GM23338 (cell line): ENCODE results near the gene MAPK8. TPM values are rescaled to one million over a fixed set of nuclear protein-coding genes. Genes with fewer than 3 reads are reported as not detected.
A peak's percentile ranks its signal among the peaks of the same experiment; 100 is the strongest.

Source experiments
- ATAC-seq: fragments of 200-7000 bp; cut with Tn5 transposase; 3 replicates; pipeline ENCODE4 v1.9.1; 2020
- DNase-seq: peaks from one replicate; pipeline ENCODE4 v3.0.0-alpha.2; 2015; ENCODE audit warnings: low spot score
- H2AFZ ChIP-seq: fragments of 200-600 bp; sonication (generic); 2 replicates; pipeline ENCODE4 v1.8.0; 2016; ENCODE audit warnings: antibody characterized with exemption, mild to moderate bottlenecking, moderate library complexity
- H3F3A ChIP-seq: fragments of 200-600 bp; sonication (generic); replicated peaks from 2 replicates; pipeline ENCODE4 v1.8.0; 2017; ENCODE audit warnings: antibody characterized with exemption, mixed run types, low read depth
- H3K27ac ChIP-seq: fragments of 200-600 bp; sonication (generic); 2 replicates; pipeline ENCODE4 v1.6.1; 2016; ENCODE audit warnings: low read depth
- H3K27me3 ChIP-seq: fragments of 200-600 bp; sonication (generic); 2 replicates; pipeline ENCODE4 v1.8.0; 2016; ENCODE audit warnings: mild to moderate bottlenecking, mixed run types, moderate library complexity; ENCODE audit not compliant: insufficient read depth
- H3K36me3 ChIP-seq: fragments of 200-600 bp; sonication (generic); 2 replicates; pipeline ENCODE4 v1.8.0; 2016; ENCODE audit warnings: mild to moderate bottlenecking; ENCODE audit not compliant: insufficient read depth
- H3K4me1 ChIP-seq: fragments of 200-600 bp; sonication (generic); 2 replicates; pipeline ENCODE4 v1.8.0; 2016; ENCODE audit warnings: mild to moderate bottlenecking, moderate library complexity; ENCODE audit not compliant: insufficient read depth
- H3K4me2 ChIP-seq: fragments of 200-600 bp; sonication (generic); 2 replicates; pipeline ENCODE4 v1.7.1; 2017; ENCODE audit warnings: mixed run types
- H3K4me3 ChIP-seq: fragments of 200-600 bp; sonication (generic); 2 replicates; pipeline ENCODE4 v1.6.1; 2016; ENCODE audit warnings: mixed run types
- H3K79me2 ChIP-seq: fragments of 200-600 bp; sonication (generic); replicated peaks from 2 replicates; pipeline ENCODE4 v1.8.0; 2017; ENCODE audit warnings: mild to moderate bottlenecking; ENCODE audit not compliant: insufficient read depth
- H3K9me2 ChIP-seq: fragments of 200-600 bp; sonication (generic); 2 replicates; pipeline ENCODE4 v1.8.0; 2017; ENCODE audit not compliant: insufficient read depth
- H4K20me1 ChIP-seq: fragments of 200-600 bp; sonication (generic); replicated peaks from 2 replicates; pipeline ENCODE4 v1.8.0; 2017; ENCODE audit warnings: mild to moderate bottlenecking; ENCODE audit not compliant: insufficient read depth
- H3K27ac Mint-ChIP-seq: 2 replicates; pipeline ENCODE4 v1.8.0; 2020; ENCODE audit warnings: inconsistent platforms, mild to moderate bottlenecking, moderate library complexity, mixed read lengths
- H3K27me3 Mint-ChIP-seq: 3 replicates; pipeline ENCODE4 v1.8.0; 2022; ENCODE audit warnings: low read depth, mild to moderate bottlenecking, moderate library complexity, mixed read lengths, inconsistent platforms; ENCODE audit not compliant: insufficient read depth, poor library complexity
- H3K36me3 Mint-ChIP-seq: 3 replicates; pipeline ENCODE4 v1.8.0; 2021; ENCODE audit warnings: low read depth, mild to moderate bottlenecking, inconsistent platforms, moderate library complexity, mixed read lengths
- H3K4me1 Mint-ChIP-seq: 3 replicates; pipeline ENCODE4 v1.8.0; 2020; ENCODE audit warnings: mild to moderate bottlenecking, inconsistent platforms, mixed read lengths
- H3K4me3 Mint-ChIP-seq: 3 replicates; pipeline ENCODE4 v1.8.0; 2021; ENCODE audit warnings: moderate library complexity, mild to moderate bottlenecking, inconsistent platforms, mixed read lengths
- H3K9me3 Mint-ChIP-seq: 3 replicates; pipeline ENCODE4 v1.8.0; 2020; ENCODE audit warnings: moderate library complexity, mild to moderate bottlenecking, inconsistent platforms, mixed read lengths
- CREB1 ChIP-seq: fragments of 250-450 bp; sonication (Bioruptor Pico); IDR thresholded peaks from 2 replicates; pipeline ENCODE4 v1.5.0; 2020; ENCODE audit warnings: low read depth, mild to moderate bottlenecking, moderate library complexity
- CTCF ChIP-seq, 2 experiments: fragments of 200-600 bp in 1 of 2; sonication (generic) in 1 of 2; conservative IDR thresholded peaks; 2 replicates each; pipeline versions ENCODE4 v1.5.1 to v1.6.1; 2016 to 2017; ENCODE audit warnings: antibody characterized with exemption in 2 of 2, low read depth in 2 of 2, mild to moderate bottlenecking in 2 of 2, moderate library complexity in 1 of 2
- ETS1 ChIP-seq: IDR thresholded peaks from 2 replicates; pipeline ENCODE4 v1.6.1; 2016; ENCODE audit warnings: antibody characterized with exemption
- EZH2phosphoT487 ChIP-seq: fragments of 200-600 bp; sonication (generic); IDR thresholded peaks from one replicate; pipeline ENCODE4 v1.8.1; 2018; ENCODE audit warnings: antibody characterized with exemption; ENCODE audit not compliant: unreplicated experiment
- JUNB ChIP-seq: IDR thresholded peaks from one replicate; pipeline ENCODE4 v1.6.1; 2016; ENCODE audit warnings: antibody characterized with exemption; ENCODE audit not compliant: unreplicated experiment
- NANOG ChIP-seq: IDR thresholded peaks from 2 replicates; pipeline ENCODE4 v1.6.1; 2016; ENCODE audit warnings: antibody characterized with exemption, borderline replicate concordance
- STAT1 ChIP-seq: IDR thresholded peaks from one replicate; pipeline ENCODE4 v1.6.1; 2016; ENCODE audit warnings: antibody characterized with exemption; ENCODE audit not compliant: unreplicated experiment
- ZNF114 ChIP-seq: fragments of 250-450 bp; sonication (Bioruptor Pico); IDR thresholded peaks from 2 replicates; pipeline ENCODE4 v1.5.0; 2020; ENCODE audit warnings: mild to moderate bottlenecking, moderate library complexity
- ZNF331 ChIP-seq: fragments of 250-450 bp; sonication (Bioruptor Pico); IDR thresholded peaks from 2 replicates; pipeline ENCODE4 v1.5.0; 2020; ENCODE audit warnings: low read depth, mild to moderate bottlenecking, moderate library complexity
- ZNF462 ChIP-seq: fragments of 250-450 bp; sonication (Bioruptor Pico); IDR thresholded peaks from 2 replicates; pipeline ENCODE4 v1.5.0; 2020; ENCODE audit warnings: mild to moderate bottlenecking, moderate library complexity
- polyA plus RNA-seq: library from polyadenylated mRNA; unstranded; fragments of >200 nt; fragmentation: Nextera tagmentation; extraction: Ambion mirVana; gene quantifications from 2 replicates; pipeline ENCODE4 v1.2.1, GENCODE V29; 2016
- total RNA-seq: library from RNA; depleted of rRNA; stranded (reverse); fragments of >200 nt; shearing (Covaris generic); gene quantifications from 2 replicates; pipeline ENCODE4 v1.2.3, GENCODE V29; 2014

MAPK8 gene
- total and polyA plus RNA-seq, 2 experiments from 2014 or later, result 52.4 to 73.6 TPM

GRCh38 chr10:48417374-48417773 is 110.9 kb downstream of the MAPK8 start (continued):
- TF ChIP-seq ZNF462 (CRISPR knock-in tag) (no peak), NANOG (no peak), EZH2phosphoT487 (no peak), CTCF (conservative IDR thresholded peaks at IDR 0.05; ENCODE audit: low read depth in 2 of 2) (no peak), CREB1 (no peak)

- Histone ChIP-seq H3K9me2 (no peaks in the 10 kb centered on the region), H3K4me3 (no peak overlapping the region), H3K4me2 (no peak overlapping the region), H3K4me1 (no peaks in the 10 kb centered on the region), H3F3A (no peaks in the 10 kb centered on the region), H3K27ac (peak overlapping the region; percentile 37; the same call in 1 of the 2 replicates), H3K79me2 (no peaks in the 10 kb centered on the region), H2AFZ (no peak overlapping the region), H3K36me3 (no peaks in the 10 kb centered on the region), H4K20me1 (0 out of 2 replicates have a peak, but pooled peaks cover 4% of the 10 kb centered on the region), H3K27me3 (no peaks in the 10 kb centered on the region)
- Mint-ChIP-seq H3K4me1 (peaks cover 2% of the 10 kb centered on the region; the same call in 1 of the 3 replicates), H3K27ac (no peak overlapping the region), H3K27me3 (no peaks in the 10 kb centered on the region), H3K9me3 (no peaks in the 10 kb centered on the region), H3K4me3 (no peak overlapping the region), H3K36me3 (peaks cover 2% of the 10 kb centered on the region; the same call in 2 of the 3 replicates)
- DNase-seq (no peak), ATAC-seq (no peak)
- TF ChIP-seq STAT1 (no peak), ZNF114 (no peak), ETS1 (no peak), ZNF331 (CRISPR knock-in tag) (no peak), CTCF (conservative IDR thresholded peaks at IDR 0.05; ENCODE audit: low read depth in 2 of 2) (no peak), JUNB (no peak), NANOG (no peak), CREB1 (no peak)
These were observed 111.8 kb downstream of the MAPK8 start for GRCh38 chr10:48418189-48418788.
